Stomach (tissue), 8 donors: Measurements from ENCODE around the gene TUT4. TPM values are rescaled to one million over a fixed set of nuclear protein-coding genes. Genes with fewer than 3 reads are reported as not detected.

ENCODE experiments used
- polyA plus RNA-seq, 3 donors: library from polyadenylated mRNA; stranded (reverse); fragments of 200-250 nt; gene quantifications; one replicate each; pipeline ENCODE4 v1.2.3, GENCODE V29; 2013
- total RNA-seq, 5 donors: library from RNA; depleted of rRNA; stranded (reverse); fragments of >200 nt; gene quantifications; one replicate each; pipeline versions ENCODE4 v1.1.0 to v1.2.3, GENCODE V29; 2014 to 2016
- donor health status: healthy with polysubstance abuse.
- donor health status: Bipolar disorder and iron deficiency.
- donor health status: healthy.

TUT4 gene
- total and polyA plus RNA-seq, 8 donors: 11.8 to 107 (median 37.1) TPM

Other genes with a start within 250 kb of the TUT4 start
- 10 to 100 TPM; 27.0 to 81.0 (median 31.5) TPM for gene CC2D1B, start 186.9 kb downstream of the TUT4 start, total RNA-seq
- gene CC2D1B, start 186.9 kb downstream of the TUT4 start, polyA plus RNA-seq: 10 to 100 TPM; 11.6 to 15.6 (median 15.1) TPM
- gene ORC1, start 148.7 kb downstream of the TUT4 start, total RNA-seq: 10 to 100 TPM in 2 of 5 donors, 1 to 10 TPM in 3; 1.4 to 19.4 (median 2.2) TPM
- gene ORC1, start 148.7 kb downstream of the TUT4 start, polyA plus RNA-seq: 1 to 10 TPM; 1.1 to 1.7 (median 1.6) TPM
- gene PRPF38A, start 148.5 kb downstream of the TUT4 start, total RNA-seq: 10 to 100 TPM in 3 of 5 donors, 1 to 10 TPM in 2; 7.6 to 21.7 (median 11.6) TPM
- gene PRPF38A, start 148.5 kb downstream of the TUT4 start, polyA plus RNA-seq: 10 to 100 TPM; 12.8 to 21.1 (median 15.1) TPM
- 10 to 100 TPM in 2 of 5 donors, 1 to 10 TPM in 1, under 1 TPM in 1, not detected in 1; 0.87 to 57.6 (median 17.9) TPM for gene GPX7, start 49.3 kb upstream of the TUT4 start, total RNA-seq
- gene GPX7, start 49.3 kb upstream of the TUT4 start, polyA plus RNA-seq: 1 to 10 TPM; 6.3 to 7.0 (median 7.0) TPM
- 1 to 10 TPM in 1 of 5 donors, not detected in 4; 2.4 TPM for gene SHISAL2A, start 80.1 kb upstream of the TUT4 start, total RNA-seq
- under 1 TPM in 1 of 3 donors, not detected in 2; 0.20 TPM for gene SHISAL2A, start 80.1 kb upstream of the TUT4 start, polyA plus RNA-seq
- 10 to 100 TPM in 1 of 5 donors, 1 to 10 TPM in 3, not detected in 1; 6.7 to 12.2 (median 8.9) TPM for gene COA7, start 145.3 kb upstream of the TUT4 start, total RNA-seq
- 1 to 10 TPM; 5.4 to 7.3 (median 6.0) TPM for gene COA7, start 145.3 kb upstream of the TUT4 start, polyA plus RNA-seq
- 10 to 100 TPM in 4 of 5 donors, 1 to 10 TPM in 1; 8.7 to 56.9 (median 29.8) TPM for gene ZYG11B, start 173.4 kb upstream of the TUT4 start, total RNA-seq
- 1 to 10 TPM; 3.5 to 5.3 (median 3.8) TPM for gene ZYG11B, start 173.4 kb upstream of the TUT4 start, polyA plus RNA-seq